Measurements from ENCODE around the gene SAMD15. TPM values are rescaled to one million over a fixed set of nuclear protein-coding genes. Genes with fewer than 3 reads are reported as not detected.

The SAMD15 gene
- total and polyA plus RNA-seq, 2 donors (not counting 3 experiments of a cell fraction or from before 2014, with no cell fraction given) = 0.10 to 1.1 TPM

DNA sequence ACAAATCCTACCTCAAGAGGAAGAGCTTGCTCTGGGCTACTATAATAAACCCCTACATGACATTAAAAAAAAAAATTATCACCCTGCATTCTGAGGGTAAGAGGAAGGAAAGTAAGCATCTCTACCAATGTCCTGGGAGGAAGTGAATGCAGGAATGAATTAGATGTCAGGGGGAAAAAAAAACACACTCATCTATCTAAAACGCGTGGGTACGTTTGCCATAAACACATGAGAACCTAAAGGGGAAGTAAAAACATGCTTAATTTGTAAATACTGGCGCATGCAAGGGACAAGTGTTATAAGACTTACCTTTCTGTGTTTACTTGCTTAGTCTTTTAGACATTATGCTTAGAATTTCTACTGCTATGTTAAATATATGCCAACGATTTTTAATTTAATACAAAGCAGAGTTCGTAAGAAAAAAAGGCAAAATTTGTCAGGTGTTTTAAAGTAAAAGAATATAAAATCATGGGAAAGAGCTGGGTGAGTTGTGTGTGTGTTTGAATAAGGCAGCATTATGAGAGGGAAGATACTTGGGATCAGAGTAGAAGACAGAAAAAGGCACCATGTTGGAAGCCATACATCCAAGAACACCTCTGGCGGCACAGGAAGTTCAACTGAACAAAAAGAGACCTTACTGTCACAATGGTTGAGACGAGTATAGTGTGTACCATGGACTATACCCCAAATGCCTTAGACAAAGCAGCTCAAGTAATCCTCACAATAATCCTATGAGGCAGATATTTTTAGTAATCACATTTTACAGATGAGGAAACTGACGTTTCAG, 1.8 kb upstream of the SAMD15 start:
- no peaks in the 10 kb centered on the region for H3K9me3 ChIP-seq (replicated peaks; ENCODE audit: control insufficient read depth, insufficient read depth, low read length)
- no peak overlapping the region for H3K9ac ChIP-seq (replicated peaks; ENCODE audit: extremely low read depth, insufficient read depth, low read length)
- H3K27me3 ChIP-seq (ENCODE audit: control insufficient read depth in 2 of 2, insufficient read depth in 2 of 2, low read length in 2 of 2) = no peaks in the 10 kb centered on the region
- H3K4me2 ChIP-seq (ENCODE audit: insufficient read depth, low read length) = peak overlapping the region; percentile 93
- dilution Hi-C loops (cut with MboI; ENCODE audit: extremely low pct_ligation_motif_present, low sequenced_read_pairs) (no loop called here), intact Hi-C loops (cut with micrococcal nuclease) (no loop called here)
- H2AFZ ChIP-seq (ENCODE audit: low read depth, low read length) = no peak overlapping the region
- POLR2A ChIA-PET = no interaction called here
- BruUV-seq (replicated peaks) = no TSS peak
- CTCF ChIA-PET = no interaction called here
- H3K9me1 ChIP-seq (replicated peaks; ENCODE audit: control insufficient read depth, extremely low read depth, insufficient read depth, low read length) = no peaks in the 10 kb centered on the region
- peak overlapping the region in 1 of 3 experiments; percentile 76 for H3K4me3 ChIP-seq (replicated peaks in 1 of 3; ENCODE audit: insufficient read depth in 1 of 3, low read depth in 1 of 3, low read length in 3 of 3)
- H4K20me1 ChIP-seq (replicated peaks; ENCODE audit: control insufficient read depth, extremely low read depth, insufficient read depth, low read length) = no peaks in the 10 kb centered on the region
- peaks cover 15% of the 10 kb centered on the region for H3K4me1 ChIP-seq (ENCODE audit: control insufficient read depth, extremely low read depth, insufficient read depth, low read length)
- no peak overlapping the region for H3K27ac ChIP-seq (ENCODE audit: insufficient read depth, low read depth, low read length)
- no peaks in the 10 kb centered on the region for H3K36me3 ChIP-seq (ENCODE audit: control insufficient read depth in 2 of 2, extremely low read depth in 1 of 2, insufficient read depth in 2 of 2, low read length in 2 of 2)
- peaks cover 9% of the 10 kb centered on the region for H3K79me2 ChIP-seq (ENCODE audit: control insufficient read depth, insufficient read depth, low read length)
- TF ChIP-seq EZH2 (IDR thresholded peaks at IDR 0.05; ENCODE audit: borderline replicate concordance, low read depth, low read length, severe bottlenecking) (no peak), POLR2AphosphoS5 (IDR thresholded peaks at IDR 0.05; ENCODE audit: insufficient read depth, low read depth, low read length) (no peak), MYC (IDR thresholded peaks at IDR 0.05; ENCODE audit: low read depth, low read length) (no peak)
- TF ChIP-seq, protein P1, sequence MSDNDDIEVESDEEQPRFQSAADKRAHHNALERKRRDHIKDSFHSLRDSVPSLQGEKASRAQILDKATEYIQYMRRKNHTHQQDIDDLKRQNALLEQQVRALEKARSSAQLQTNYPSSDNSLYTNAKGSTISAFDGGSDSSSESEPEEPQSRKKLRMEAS (IDR thresholded peaks at IDR 0.05; ENCODE audit: insufficient read depth, insufficient read length) = no peak
- no peak for DNase-seq (ENCODE audit: low read depth, low spot score)
- peak; percentile 18 for FAIRE-seq

All from endothelial cell of umbilical vein (primary cell).